Measurements from ENCODE around the gene PLAGL1. TPM values are rescaled to one million over a fixed set of nuclear protein-coding genes. Genes with fewer than 3 reads are reported as not detected.

Gene PLAGL1
- total and polyA plus RNA-seq, 2 donors (not counting 1 experiment from before 2014, with no cell fraction given), result 23.6 to 36.0 TPM

GRCh38 chr6:143993965-143994646 is 14.0 kb downstream of the PLAGL1 start:
- Histone ChIP-seq H4K20me1 (ENCODE audit: control insufficient read depth, insufficient read depth, low read length, poor library complexity, severe bottlenecking) (no peaks in the 10 kb centered on the region), H3K36me3 (replicated peaks in 1 of 2; ENCODE audit: control extremely low read depth in 1 of 2, control insufficient read depth in 1 of 2, extremely low read depth in 1 of 2, insufficient read depth in 2 of 2, low read length in 1 of 2) (no peaks in the 10 kb centered on the region), H3K9ac (ENCODE audit: low read length) (no peak overlapping the region), H3K4me3 (ENCODE audit: control extremely low read depth in 1 of 5, extremely low read depth in 1 of 5, insufficient read depth in 1 of 5, low read depth in 2 of 5, low read length in 4 of 5) (no peak overlapping the region), H2AFZ (ENCODE audit: insufficient read depth, low read depth, low read length, poor library complexity, severe bottlenecking) (no peak overlapping the region), H3K4me2 (replicated peaks; ENCODE audit: low read depth, low read length, poor library complexity, severe bottlenecking) (no peak overlapping the region), H3K27me3 (replicated peaks in 1 of 4; ENCODE audit: control extremely low read depth in 1 of 4, control insufficient read depth in 3 of 4, insufficient read depth in 4 of 4, low read length in 3 of 4) (no peaks in the 10 kb centered on the region), H3K79me2 (ENCODE audit: control insufficient read depth, insufficient read depth, low read length) (no peaks in the 10 kb centered on the region), H3K9me3 (ENCODE audit: control extremely low read depth in 1 of 3, control insufficient read depth in 2 of 3, insufficient read depth in 1 of 3, low read length in 2 of 3) (peaks cover 0 to 1% (median 0%) of the 10 kb centered on the region in 3 donors), H3K4me1 (ENCODE audit: control insufficient read depth in 2 of 2, insufficient read depth in 2 of 2, low read length in 2 of 2) (no peaks in the 10 kb centered on the region), H3K27ac (ENCODE audit: low read length in 2 of 2) (no peak overlapping the region)
- Mint-ChIP-seq H3K27ac (no peak overlapping the region), H3K27me3 (no peaks in the 10 kb centered on the region), H3K4me1 (no peaks in the 10 kb centered on the region), H3K4me3 (no peak overlapping the region), H3K9me3 (ENCODE audit: insufficient read depth) (no peaks in the 10 kb centered on the region)
- ChIA-PET POLR2A (no interaction called here), CTCF (interaction anchor here (1.1 to 2.1 kb wide), 2 partner anchors 30 to 54 kb away, joined by 4 to 5 read pairs; no protein-coding TSS in a partner anchor)
- WGBS (ENCODE audit: insufficient coverage), result 93% methylated on average over 2 of the region's 7 CpGs
- no peak for TF ChIP-seq CTCF (IDR thresholded peaks at IDR 0.05)
- TF ChIP-seq EZH2 (IDR thresholded peaks at IDR 0.05; ENCODE audit: borderline replicate concordance, insufficient read depth, low read depth, low read length, poor library complexity, severe bottlenecking), result no peak
- no peak for ATAC-seq (ENCODE audit: low read depth)
- intact Hi-C loops (cut with micrococcal nuclease), result no loop called here
- no peak for DNase-seq

- DNase-seq, result no peak
- Histone ChIP-seq H3K9ac (ENCODE audit: low read length) (no peak overlapping the region), H3K27me3 (replicated peaks in 1 of 4; ENCODE audit: control extremely low read depth in 1 of 4, control insufficient read depth in 3 of 4, insufficient read depth in 4 of 4, low read length in 3 of 4) (no peaks in the 10 kb centered on the region), H2AFZ (ENCODE audit: insufficient read depth, low read depth, low read length, poor library complexity, severe bottlenecking) (no peak overlapping the region), H3K27ac (ENCODE audit: low read length in 2 of 2) (no peak overlapping the region), H3K36me3 (replicated peaks in 1 of 2; ENCODE audit: control extremely low read depth in 1 of 2, control insufficient read depth in 1 of 2, extremely low read depth in 1 of 2, insufficient read depth in 2 of 2, low read length in 1 of 2) (no peaks in the 10 kb centered on the region), H3K9me3 (ENCODE audit: control extremely low read depth in 1 of 3, control insufficient read depth in 2 of 3, insufficient read depth in 1 of 3, low read length in 2 of 3) (peaks cover 0 to 2% (median 1%) of the 10 kb centered on the region in 3 donors), H3K79me2 (ENCODE audit: control insufficient read depth, insufficient read depth, low read length) (no peaks in the 10 kb centered on the region), H3K4me2 (replicated peaks; ENCODE audit: low read depth, low read length, poor library complexity, severe bottlenecking) (no peak overlapping the region), H4K20me1 (ENCODE audit: control insufficient read depth, insufficient read depth, low read length, poor library complexity, severe bottlenecking) (no peaks in the 10 kb centered on the region), H3K4me3 (ENCODE audit: control extremely low read depth in 1 of 5, extremely low read depth in 1 of 5, insufficient read depth in 1 of 5, low read depth in 2 of 5, low read length in 4 of 5) (no peak overlapping the region), H3K4me1 (ENCODE audit: control insufficient read depth in 2 of 2, insufficient read depth in 2 of 2, low read length in 2 of 2) (no peaks in the 10 kb centered on the region)
- H3K27ac Mint-ChIP-seq, result no peak overlapping the region
- WGBS (ENCODE audit: insufficient coverage), result 100% methylated on average over 1 of the region's 1 CpG
- no peak for ATAC-seq (ENCODE audit: low read depth)
- H3K4me1 Mint-ChIP-seq, result no peaks in the 10 kb centered on the region
- intact Hi-C loops (cut with micrococcal nuclease), result no loop called here
- CTCF ChIA-PET, result interaction anchor here (2.1 kb wide), 1 partner anchor 53 kb away, joined by 5 read pairs; no protein-coding TSS in a partner anchor
- TF ChIP-seq CTCF (IDR thresholded peaks at IDR 0.05), result no peak
- TF ChIP-seq EZH2 (IDR thresholded peaks at IDR 0.05; ENCODE audit: borderline replicate concordance, insufficient read depth, low read depth, low read length, poor library complexity, severe bottlenecking), result no peak
- no peaks in the 10 kb centered on the region for H3K27me3 Mint-ChIP-seq
- H3K9me3 Mint-ChIP-seq (ENCODE audit: insufficient read depth), result peaks cover 3% of the 10 kb centered on the region
- POLR2A ChIA-PET, result interaction anchor here (0.6 kb wide), 1 partner anchor 12 kb away, joined by 3 read pairs; no protein-coding TSS in a partner anchor
- no peak overlapping the region for H3K4me3 Mint-ChIP-seq
Measured at GRCh38 chr6:143992285-143992684, 15.8 kb downstream of the PLAGL1 start.
